ENCODE results near the gene DAPK2. TPM values are rescaled to one million over a fixed set of nuclear protein-coding genes. Genes with fewer than 3 reads are reported as not detected.
A peak's percentile ranks its signal among the peaks of the same experiment; 100 is the strongest.

The DAPK2 gene
- total and polyA plus RNA-seq, 5 donors from 2014 or later = 0.72 TPM; not detected in 4

- H3K27ac ChIP-seq (ENCODE audit: insufficient read depth, low read length, poor library complexity, severe bottlenecking) = no peak overlapping the region
- H3K4me3 ChIP-seq (ENCODE audit: low read depth, low read length) = no peak overlapping the region
- H3K36me3 Mint-ChIP-seq = no peaks in the 10 kb centered on the region
- H3K9me3 ChIP-seq (ENCODE audit: control insufficient read depth in 2 of 2, low read length in 2 of 2) = no peaks in the 10 kb centered on the region
- H3K4me1 ChIP-seq (ENCODE audit: control insufficient read depth, insufficient read depth, low read length, poor library complexity, severe bottlenecking) = peaks cover 25% of the 10 kb centered on the region
- ATAC-seq (ENCODE audit: low read depth in 2 of 2) (no peak), DNase-seq (no peak)
- peaks cover 24 to 52% (median 34%) of the 10 kb centered on the region in 4 donors for H3K4me1 Mint-ChIP-seq
- no peaks in the 10 kb centered on the region for H3K27me3 Mint-ChIP-seq
- no peaks in the 10 kb centered on the region for H3K36me3 ChIP-seq (ENCODE audit: control insufficient read depth, insufficient read depth, low read length)
- H3K9me3 Mint-ChIP-seq = peaks cover 0 to 4% (median 0%) of the 10 kb centered on the region in 7 donors
- H3K27me3 ChIP-seq (ENCODE audit: control insufficient read depth, insufficient read depth, low read length) = no peaks in the 10 kb centered on the region
- peak overlapping the region in 2 of 3 donors; percentile 95 to 96 for H3K27ac Mint-ChIP-seq
- no peak overlapping the region for H3K4me3 Mint-ChIP-seq
Observed at GRCh38 chr15:63857461-63857856, 188.8 kb downstream of the DAPK2 start.

Other genes with a start within 250 kb of the DAPK2 start
- 297 TPM for gene HERC1, start 212.5 kb downstream of the DAPK2 start, total RNA-seq
- gene HERC1, start 212.5 kb downstream of the DAPK2 start, polyA plus RNA-seq = 10 to 100 TPM; 22.7 to 29.2 (median 26.4) TPM
- gene CIAO2A, start 47.4 kb upstream of the DAPK2 start, total RNA-seq = 25.8 TPM
- gene CIAO2A, start 47.4 kb upstream of the DAPK2 start, polyA plus RNA-seq = 100 to 1,000 TPM in 3 of 4 donors, 10 to 100 TPM in 1; 87.3 to 124 (median 106) TPM
- gene SNX1, start 49.5 kb upstream of the DAPK2 start, total RNA-seq = 112 TPM
- 10 to 100 TPM; 58.3 to 72.7 (median 65.0) TPM for gene SNX1, start 49.5 kb upstream of the DAPK2 start, polyA plus RNA-seq
- 0.20 TPM for gene SNX22, start 105.2 kb upstream of the DAPK2 start, total RNA-seq
- 1 to 10 TPM in 2 of 4 donors, under 1 TPM in 2; 0.85 to 1.4 (median 1.2) TPM for gene SNX22, start 105.2 kb upstream of the DAPK2 start, polyA plus RNA-seq
- 171 TPM for gene PPIB, start 116.5 kb upstream of the DAPK2 start, total RNA-seq
- gene PPIB, start 116.5 kb upstream of the DAPK2 start, polyA plus RNA-seq = 100 to 1,000 TPM; 516 to 624 (median 569) TPM

All from CD4-positive, CD25-positive, alpha-beta regulatory T cell (primary cell).